Kasumi-1 (cell line): ENCODE measurements around the gene PIN1.

Source experiments
- DNase-seq, 2 experiments: peaks; one replicate each; lab custom pipeline; 2025; lab: John Stamatoyannopoulos, UW

PIN1 gene

GRCh38 chr19:9857076-9857721 lies 22.1 kb downstream of the PIN1 start:
- no peak for DNase-seq

- DNase-seq = peak; percentile 20 to 33
These were observed 23.0 kb downstream of the PIN1 start for GRCh38 chr19:9857920-9858746.

DNA sequence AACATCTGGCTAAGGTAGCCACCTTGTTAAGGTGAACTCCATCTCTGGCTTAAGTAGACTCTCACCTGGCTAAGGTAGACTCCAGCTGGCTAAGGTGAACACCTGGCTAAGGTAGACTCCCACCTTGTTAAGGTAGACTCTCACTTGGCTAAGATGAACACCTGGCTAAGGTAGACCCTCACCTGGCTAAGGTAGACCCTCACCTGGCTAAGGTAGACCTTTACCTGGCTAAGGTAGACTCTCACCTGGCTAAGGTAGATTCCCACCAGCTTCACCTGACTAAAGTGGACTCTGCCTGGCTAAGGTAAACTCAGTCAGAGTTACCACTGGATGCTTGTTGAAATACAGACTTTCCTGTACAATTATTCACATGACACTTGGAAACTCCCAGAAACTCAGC lies 23.6 kb downstream of the PIN1 start:
- DNase-seq = no peak

DNA sequence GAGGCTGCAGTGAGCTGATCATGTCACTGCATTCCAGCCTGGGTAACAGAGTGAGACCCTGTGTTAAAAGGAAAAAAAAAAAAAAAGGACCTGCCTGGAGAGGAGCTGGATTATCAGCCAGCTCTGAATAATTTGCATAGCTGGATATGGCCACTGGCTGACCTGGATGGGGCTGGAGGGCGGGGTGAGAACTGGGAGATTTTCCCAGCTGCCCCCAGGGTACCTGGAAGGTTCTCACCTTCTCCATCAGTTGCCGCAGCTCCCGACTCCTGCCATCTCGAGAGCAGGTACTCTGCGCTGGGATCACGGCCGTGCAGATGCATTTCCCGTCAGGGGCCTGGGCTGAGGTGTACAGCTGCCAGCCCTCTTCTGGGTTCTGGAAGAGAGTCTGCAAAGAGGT lies 25.3 kb downstream of the PIN1 start:
- DNase-seq = no peak

- DNase-seq = no peak
These were observed 26.4 kb downstream of the PIN1 start for GRCh38 chr19:9861503-9861902.

DNA sequence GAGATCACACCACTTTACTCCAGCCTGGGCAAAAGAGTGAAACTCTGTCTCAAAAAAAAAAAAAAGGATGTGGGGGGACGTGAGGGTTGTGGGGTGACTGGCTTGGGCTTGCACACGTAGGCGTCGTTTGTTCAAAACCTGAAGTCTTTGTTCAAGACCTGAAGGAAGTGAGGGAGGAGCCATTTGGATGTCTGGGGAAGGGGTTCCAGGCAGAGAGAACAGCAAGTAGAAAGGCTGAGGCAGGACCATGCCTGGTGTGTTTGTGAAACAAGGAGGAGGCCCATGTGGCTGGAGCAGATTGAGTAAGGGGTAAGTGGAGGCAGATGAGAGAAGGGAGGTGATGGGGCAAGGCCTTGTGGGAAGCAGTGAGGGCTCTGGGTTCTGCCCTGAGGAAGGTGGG lies 27.8 kb downstream of the PIN1 start:
- DNase-seq = no peak

DNA sequence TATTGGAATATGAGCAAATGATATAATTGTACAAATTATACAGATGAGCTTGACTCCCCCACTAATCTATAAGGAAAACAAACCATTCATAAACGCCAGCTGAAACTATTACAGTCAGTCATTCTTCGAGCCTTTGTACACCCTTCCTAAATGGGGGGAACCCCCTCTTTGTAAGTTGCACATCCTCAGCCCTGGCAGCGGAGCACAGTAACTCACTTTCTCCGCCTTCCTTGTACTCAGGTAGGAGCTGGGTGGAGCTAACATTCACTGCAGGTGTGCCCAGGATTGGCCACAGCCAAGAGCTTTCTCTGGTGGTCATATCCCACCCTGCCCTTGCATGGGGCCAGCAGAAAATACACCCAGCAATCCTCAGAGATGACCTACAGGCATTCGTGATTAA lies 28.6 kb downstream of the PIN1 start:
- DNase-seq = no peak

DNA sequence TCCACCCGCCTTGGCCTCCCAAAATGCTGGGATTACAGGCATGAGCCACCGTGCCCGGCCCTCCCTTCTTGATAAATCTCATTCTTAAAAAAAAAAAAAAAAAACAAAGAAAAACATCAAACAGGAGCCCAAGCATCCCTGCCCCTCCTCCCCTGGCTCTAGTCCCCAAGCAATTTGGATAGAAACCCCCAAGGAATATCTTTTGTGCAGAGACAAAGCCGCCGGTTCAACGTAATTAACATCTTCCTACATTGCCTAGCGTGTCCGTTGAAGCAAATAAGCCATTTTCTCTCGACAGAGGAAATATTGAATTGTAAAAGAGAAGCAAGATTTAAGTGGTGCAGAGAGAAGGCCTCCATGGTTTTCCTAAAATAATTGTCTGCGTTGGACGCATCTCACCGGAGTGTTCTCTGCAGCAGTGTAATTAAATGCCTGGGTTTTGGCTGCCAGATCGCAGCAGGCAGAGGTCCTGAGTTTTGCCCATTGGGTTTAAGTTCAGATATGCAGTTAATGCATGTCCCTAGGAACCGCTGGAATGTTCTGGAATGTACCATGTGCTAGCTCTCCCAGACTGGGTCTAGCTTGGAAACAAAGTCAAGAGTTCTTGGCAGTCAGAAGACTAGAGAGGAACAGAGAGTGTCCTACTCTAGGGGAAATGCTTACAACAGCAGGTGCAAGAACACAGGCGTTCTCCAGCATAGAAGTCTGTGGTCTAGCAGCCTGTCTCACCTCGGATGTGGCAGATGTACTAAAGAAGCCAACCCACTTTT lies 30.8 kb downstream of the PIN1 start:
- no peak for DNase-seq

GRCh38 chr19:9868983-9869617 lies 34.0 kb downstream of the PIN1 start:
- DNase-seq = no peak

- no peak for DNase-seq
These were observed 36.7 kb downstream of the PIN1 start for GRCh38 chr19:9871626-9872338.

DNA sequence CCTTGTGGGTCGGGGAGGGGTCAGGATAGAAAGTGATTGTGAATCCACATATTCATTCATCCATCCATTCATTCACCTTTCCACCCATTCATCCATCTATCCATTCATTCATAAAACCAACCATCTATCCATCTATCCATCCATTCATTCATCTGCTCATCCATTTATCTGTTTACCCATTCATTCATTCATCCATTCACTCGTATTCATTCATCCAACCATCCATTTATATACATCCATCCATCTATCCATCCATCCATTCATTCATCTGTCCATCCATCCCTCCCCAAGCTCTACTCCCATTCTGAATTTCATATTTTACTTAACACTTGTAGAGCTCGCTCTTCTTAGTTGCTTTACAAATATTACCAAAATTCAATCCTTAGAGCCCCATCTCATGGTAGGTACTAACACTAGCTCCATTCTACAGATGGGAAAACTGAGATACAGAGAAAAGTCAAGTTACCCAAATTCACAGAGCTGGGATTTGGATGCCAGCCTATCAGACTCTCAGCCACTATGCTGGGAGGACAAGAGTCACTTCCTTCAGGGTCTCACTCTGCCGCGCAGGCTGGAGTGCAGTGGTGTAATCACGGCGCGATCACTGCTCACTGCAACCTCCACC lies 37.6 kb downstream of the PIN1 start:
- DNase-seq = no peak

- DNase-seq = no peak
These were observed 40.0 kb downstream of the PIN1 start for GRCh38 chr19:9875031-9875627.

DNA sequence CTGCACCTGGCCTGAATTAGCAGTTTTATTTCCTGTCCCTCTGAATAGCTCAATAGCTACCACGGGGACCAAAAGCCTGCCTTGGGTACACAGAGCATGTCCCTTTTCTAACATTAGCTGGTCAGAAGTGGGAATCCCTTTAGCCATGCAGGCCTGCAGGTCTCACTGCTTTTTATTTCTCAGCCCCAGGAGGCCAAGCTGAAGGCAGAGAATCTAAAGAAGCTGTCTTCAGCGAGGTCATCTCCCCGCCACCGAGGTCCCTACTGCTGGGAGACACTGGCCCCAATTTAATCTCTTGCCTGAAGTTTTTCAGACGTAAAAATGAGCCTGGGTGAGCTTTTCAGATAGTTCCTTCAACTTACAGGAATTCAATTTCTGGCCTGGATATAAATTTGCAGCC lies 40.7 kb downstream of the PIN1 start:
- no peak for DNase-seq

DNA sequence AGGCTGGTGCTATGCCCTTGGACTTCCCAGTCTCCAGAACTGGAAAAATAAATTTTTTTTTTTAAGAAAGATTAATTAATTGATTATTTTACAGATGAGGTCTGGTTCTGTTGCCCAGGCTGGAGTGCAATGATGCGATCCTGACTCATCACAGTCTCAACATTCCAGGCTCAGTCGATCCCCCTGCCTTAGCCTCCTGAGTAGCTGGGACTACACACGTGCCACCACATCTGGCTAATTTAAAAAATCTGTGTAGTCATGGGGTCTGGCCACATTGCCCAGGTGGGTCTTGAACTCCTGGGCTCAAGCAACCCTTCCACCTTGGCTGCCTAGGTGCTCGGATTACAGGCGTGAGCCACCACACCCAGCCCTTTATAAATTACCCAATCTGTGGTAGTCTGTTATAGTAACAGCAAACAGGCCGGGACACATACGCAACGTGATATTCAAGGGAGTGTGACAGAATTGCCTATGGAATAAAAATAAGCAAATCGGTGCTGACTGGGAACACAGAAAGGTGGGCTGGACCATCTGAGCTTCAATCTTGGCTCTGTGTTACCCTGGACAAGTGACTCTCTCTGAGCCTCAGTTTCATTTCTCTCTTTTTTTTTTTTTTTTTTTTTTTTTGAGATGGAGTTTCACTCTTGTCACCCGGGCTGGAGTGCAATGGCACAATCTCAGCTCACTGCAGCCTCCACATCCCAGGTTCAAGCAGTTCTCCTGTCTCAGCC lies 42.8 kb downstream of the PIN1 start:
- DNase-seq = no peak

- no peak for DNase-seq
These were observed 43.5 kb downstream of the PIN1 start for GRCh38 chr19:9878511-9879196.

DNA sequence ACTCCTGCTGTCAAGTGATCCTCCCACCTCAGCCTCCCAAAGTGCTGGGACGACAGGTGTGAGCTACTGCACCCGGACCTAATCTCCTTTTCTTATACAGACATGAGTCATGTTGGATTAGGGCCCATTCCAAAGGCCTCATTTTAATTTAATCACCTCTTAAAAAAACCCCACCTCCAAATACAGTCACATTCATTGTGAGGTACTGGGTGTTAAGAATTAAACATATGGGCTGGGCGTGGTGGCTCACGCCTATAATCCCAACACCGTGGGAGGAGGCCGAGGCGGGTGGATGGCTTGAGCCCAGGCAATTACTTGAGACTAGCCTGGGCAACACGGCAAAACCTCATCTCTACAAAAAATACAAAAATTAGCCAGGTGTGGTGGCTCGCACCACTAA lies 46.6 kb downstream of the PIN1 start:
- DNase-seq = no peak

DNA sequence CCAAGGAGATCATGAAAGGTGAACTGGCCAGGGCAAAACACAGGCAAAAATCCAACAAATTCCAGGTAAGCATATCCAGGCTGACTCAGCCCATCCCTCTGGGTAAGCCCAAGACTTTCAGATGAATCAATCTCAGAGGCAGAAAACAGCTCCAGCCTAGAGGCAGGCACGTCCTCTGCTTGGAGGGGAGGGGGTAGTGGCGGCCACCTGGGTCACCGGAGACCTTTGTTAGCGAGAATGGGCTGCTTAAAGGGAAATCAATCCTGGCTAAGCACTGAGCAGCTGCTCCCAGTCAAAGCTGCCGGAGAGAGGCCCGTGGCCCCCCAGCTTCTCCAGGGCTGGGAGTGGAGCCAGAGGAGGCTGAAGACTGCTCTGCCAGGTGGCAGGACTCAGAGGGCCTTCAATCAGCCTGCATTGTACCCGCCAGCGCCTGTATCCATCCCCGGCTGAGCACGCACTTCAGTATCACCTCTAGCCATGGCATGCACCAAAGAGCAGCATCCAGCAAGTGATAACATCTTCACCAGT lies 48.2 kb downstream of the PIN1 start:
- DNase-seq = no peak

DNA sequence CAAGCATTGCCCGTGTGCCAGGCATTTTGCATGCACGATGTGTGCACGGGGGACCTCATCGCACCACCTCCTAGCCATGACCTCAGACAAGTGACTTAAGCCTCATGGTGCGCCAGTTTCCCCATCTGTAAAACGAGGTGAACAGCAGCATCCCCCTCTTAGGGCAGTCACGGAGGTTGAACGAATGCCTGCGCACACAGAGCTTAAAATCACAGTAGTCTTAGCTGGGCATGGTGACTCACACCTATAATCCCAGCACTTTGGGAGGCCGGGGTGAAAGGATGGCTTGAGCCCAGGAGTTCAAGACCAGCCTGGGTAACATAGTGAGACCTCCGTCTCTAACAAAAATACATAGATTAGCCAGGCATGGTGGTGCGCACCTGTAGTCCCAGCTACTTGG lies 48.6 kb downstream of the PIN1 start:
- no peak for DNase-seq

DNA sequence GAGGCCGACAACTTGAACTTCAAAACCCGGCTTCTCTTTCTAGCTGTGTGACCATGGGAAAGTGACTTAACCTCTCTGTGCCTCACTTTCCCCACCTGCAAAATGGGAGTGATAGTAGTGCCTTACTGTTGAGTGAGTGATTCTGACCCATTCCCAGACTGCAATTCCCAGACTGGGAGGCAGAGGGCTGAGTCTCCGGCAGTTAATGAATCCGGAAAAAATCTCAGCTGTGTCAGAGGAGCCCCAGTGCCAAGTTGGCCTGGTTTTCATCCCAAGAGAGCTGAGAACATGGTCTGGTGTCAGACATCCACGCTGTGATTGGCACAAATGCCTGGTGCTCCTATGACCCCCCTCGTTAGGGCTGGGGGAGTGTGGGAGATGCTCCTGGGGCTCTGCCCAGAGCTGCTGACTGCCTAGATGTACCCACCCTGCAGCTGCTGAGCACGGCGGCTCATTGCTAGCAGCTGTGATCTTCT lies 50.0 kb downstream of the PIN1 start:
- DNase-seq = no peak
